DMS153 treated with DMSO at 0.1 percent for 48 hours (cell line): ENCODE data around the gene MYL6B.

Experiments used
- DNase-seq: peaks from one replicate; lab custom pipeline; 2025; ENCODE audit not compliant: unreplicated experiment; lab: John Stamatoyannopoulos, UW

MYL6B gene

GRCh38 chr12:56204275-56204674, 51.9 kb downstream of the MYL6B start:
- DNase-seq = no peak

DNA sequence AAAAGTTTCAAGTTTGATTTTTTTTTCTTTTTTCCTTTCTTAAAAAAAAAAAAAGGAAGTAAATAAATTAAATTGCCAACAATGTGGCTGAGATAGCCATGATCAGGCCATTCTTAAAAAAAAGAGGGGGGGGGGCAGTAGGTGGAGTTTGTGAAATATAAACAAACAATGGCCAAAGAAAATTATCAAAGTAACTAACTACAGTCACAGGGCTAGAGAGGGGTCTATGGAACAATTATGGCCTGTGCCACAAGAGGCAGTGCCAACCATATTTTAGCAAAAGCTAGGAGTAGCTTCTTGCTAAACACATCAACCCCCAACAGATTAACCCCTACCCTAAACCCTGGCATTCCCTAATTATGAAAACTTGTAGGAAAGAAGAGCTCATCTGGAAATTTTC, 53.1 kb downstream of the MYL6B start:
- no peak for DNase-seq

GRCh38 chr12:56206452-56207166, 54.2 kb downstream of the MYL6B start:
- DNase-seq = no peak
